ENCODE results near the gene RAC3.
A peak's percentile ranks its signal among the peaks of the same experiment; 100 is the strongest.

- TF ChIP-seq CTCF (IDR thresholded peaks at IDR 0.05) (peak; percentile 56 to 75 (median 70)), POLR2A (IDR thresholded peaks at IDR 0.05) (no peak)
Measured at GRCh38 chr17:82019690-82020571, 11.5 kb upstream of the RAC3 start.

Data from right lobe of liver (tissue), 4 donors.